Stimulated activated CD4-positive, alpha-beta T cell treated with anti-CD3 and anti-CD28 coated beads, Interleukin-2, amount 100 ng/mL, for 4 hours (primary cell): ENCODE results near the gene WDR4.
"Not testable (repeated sequence)": the region's sequence is repeated elsewhere in the genome, so short reads cannot be mapped to it uniquely, and the experiment has no call there.

Source experiments
- DNase-seq: peaks from one replicate; pipeline ENCODE4 v3.0.0-alpha.2; 2020; ENCODE audit warnings: low read depth

WDR4 gene

DNA sequence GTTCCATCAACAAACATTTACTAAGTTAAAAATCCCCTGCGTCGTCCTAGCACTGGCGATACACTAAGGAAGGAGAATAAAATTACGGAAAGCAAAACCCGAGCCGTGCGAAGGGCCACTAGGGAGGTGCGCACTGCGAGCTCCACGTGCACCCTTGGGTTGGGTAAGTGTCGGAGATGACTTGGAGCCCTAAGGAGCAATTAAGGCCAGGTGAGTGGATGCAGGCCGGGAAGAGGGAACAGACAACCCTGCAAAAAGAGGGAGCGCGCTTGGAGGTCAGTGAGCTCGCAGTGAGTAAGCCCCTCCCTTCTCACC is 704 bp downstream of the WDR4 start:
- DNase-seq, result no peak

GRCh38 chr21:42875811-42876210 is 3.5 kb downstream of the WDR4 start:
- not testable (repeated sequence) for DNase-seq

- no peak for DNase-seq
These were observed 6.2 kb downstream of the WDR4 start for GRCh38 chr21:42873096-42873495.

DNA sequence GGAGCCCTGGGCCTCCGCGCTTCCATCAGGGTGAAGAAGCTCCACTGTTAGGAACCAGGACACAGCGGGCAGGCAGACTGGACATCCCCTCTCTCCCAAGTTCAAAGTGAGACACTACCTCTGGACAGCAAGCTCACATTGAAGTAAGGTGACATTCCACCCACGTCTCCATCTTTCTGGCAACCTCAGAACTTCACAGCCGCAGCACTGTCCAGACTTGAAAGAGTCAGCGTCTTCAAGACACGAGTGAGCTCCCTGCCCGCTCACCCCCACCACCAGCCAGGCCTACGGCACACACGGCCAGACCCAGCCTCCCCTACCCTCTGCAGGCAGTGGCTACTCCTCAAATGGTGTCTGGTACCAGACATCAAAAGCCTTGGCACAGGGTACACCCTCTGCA is 11.1 kb downstream of the WDR4 start:
- no peak for DNase-seq

DNA sequence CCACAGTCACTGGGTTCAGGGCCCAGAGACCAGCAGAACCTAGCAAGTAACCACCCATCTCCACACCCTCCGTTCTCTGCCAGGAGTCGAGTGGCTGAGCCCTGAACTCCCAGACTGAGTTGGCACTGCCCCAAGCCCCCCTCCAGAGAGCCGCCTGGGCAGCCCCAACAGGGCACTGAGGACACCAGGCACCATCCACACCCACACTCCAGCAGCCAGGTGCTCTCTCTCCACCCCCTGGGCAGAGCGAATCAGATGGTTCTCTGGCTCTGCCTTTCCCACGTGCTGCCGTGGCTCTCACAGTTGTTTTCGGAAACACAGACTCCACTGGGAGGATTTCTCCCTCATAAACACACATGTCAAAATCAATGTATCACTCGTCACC is 13.6 kb downstream of the WDR4 start:
- DNase-seq, result no peak

DNA sequence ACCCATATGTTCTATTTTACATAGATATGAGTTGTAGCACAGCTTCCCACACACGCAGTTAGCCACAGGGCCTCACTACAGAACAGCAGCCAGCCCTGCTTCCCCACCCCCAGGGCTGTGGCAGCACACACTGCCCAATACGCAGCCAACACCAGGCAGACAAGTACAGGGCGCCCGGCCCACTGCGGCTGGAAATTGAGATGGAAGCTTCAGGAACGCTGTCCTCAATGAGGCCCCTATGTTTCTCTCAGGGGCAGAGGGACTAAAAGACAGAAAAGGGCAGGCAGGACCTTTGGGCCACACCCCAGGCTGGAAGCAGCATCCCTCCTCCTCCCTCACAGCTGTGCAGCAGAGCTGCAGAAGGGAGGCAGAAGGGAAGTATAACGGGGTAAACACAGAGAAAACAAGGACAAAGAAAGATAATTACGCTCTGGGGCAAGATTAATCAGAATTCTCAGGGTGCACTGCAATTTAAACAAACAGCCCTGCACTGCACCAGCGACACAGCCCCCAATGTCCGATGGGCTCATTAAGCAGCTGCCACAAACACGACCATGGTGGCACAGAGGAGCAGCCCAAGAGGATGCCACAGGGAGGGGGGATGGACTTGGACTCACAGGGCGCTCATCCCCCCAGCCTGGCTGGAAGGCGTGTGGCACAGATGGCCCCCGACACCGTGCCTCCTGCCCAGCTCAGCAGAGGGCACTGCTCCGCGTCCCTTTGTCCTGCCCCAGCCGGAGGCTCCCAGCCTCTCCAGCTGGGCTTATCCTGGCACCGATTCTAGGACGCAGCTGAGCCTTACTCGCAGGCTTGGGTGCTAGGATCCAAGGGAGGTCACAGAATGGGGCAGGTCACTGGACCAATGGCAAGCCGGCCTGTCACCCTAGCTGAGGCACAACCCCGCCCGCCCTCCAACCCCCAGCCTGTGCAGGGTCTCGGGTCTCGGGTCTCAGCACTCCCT is 14.2 kb downstream of the WDR4 start:
- no peak for DNase-seq

DNA sequence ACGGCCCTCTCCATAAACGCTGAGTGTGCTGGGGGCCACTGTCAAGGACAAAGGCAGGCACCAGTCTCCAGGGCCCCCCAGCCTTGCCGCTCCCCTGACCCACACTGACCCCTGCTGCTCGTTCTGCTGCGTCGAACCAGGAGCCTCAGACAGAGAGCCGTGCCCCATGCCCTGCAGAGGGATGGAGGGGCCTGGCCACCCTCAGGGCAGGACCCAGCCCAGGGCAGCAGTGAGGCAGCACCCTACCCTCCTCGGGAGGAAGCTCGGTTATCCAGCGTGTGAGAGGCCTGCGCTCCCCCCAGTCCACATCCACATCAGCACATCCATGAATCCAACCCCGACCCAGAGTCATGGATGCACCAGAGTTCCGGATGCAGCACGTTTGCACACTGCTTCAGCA is 15.1 kb downstream of the WDR4 start:
- DNase-seq, result no peak

DNA sequence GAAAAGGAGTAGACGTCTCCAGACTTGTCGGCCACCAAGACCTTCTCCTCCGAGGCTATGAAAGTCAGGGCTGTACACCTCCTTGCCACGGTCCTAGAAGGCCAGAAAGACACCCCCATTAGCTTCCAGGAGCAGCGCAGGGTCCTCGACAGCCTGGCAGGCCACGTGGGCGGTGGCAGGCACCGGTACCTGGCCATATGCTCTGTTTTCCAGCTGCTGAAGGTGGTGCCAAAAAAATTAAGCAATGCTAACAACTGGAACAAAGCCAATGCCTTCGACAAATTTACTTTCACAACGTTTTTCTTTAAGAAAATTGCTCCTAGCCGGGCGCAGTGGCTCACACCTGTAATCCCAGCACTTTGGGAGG is 15.9 kb downstream of the WDR4 start:
- no peak for DNase-seq

DNA sequence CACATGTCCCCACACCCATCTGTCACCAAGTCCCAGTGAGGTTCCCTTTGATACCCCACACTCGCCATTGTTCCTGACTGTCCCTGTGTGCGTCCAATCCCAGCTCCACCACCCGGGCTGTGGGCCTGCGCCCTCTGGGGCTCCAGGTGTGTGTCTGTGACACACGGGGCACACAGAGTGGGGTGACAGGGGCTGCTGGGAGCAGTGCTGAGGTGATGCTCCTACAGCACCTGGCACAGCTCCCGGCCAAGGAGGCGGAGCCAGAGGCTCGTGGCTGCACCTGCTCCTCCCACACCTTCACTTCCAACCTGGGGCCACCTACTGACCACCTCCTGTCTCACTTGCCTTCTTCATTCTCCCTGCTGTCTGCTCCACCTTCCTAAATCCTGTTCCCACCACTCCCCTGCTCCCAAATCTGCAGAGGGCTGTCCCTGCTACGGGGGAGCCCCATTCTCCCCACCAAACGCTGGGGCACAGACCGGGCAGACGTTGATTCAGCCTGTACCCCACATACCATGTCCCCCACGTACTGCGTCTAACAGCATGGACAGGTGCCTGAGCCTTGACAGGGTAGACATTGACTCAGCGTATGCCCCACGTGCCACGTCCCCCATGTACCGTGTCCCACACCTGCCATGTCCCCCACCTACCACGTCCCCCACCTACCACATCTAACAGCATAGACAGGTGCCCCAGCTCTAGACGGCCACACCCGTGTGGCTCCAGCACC is 16.4 kb downstream of the WDR4 start:
- DNase-seq, result no peak

DNA sequence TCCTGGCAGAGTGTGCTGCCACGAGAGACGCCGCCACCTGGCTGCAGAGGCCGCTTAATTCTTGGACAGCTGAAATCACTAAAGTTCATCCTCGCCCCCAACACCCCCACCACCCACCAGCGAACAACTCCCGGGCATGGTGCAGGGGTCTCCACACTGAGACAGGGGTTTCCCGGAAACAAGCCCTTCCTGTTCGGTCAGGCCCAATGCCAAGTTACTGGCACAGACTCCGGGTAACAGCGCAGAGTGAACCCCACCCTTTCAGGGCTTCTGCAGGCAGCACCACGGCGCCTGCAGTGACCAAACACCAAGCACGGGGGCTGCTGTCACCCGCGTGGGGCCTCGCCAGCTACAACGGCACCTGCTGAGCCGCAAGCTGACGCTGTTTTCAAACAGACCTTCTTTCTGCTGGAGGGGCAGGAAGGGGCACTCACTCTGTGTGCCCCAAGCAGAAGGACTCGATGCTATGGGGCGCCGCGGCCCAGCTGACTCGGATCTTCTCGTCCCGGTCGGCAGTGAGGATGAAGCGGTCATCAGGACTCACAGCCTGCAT is 17.4 kb downstream of the WDR4 start:
- no peak for DNase-seq

DNA sequence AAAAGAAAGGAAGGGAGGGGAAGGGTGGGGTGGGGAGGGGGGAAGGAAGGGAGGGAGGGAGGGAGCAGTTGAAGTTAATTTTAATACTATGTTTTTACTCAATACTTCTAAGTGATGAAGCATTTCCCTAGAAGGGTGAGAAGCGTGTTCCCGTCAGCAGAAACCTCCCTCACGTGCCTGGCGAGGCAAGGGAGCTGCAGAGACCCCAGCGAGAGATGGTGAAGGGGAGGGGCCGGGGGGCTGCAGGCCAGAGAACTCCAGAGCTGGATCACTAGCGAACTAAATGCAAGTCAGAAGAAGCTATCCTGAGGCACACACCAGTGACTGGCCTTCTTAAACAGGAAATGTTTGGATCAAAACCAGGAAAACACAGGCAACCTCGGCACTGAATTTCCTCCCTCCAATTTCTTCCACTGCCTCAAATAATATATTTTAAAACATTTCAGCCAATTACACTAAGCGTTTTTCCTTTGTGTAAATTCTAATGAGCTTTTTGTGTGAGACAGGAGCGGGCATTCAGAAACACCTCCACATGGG is 18.0 kb downstream of the WDR4 start:
- DNase-seq, result no peak

DNA sequence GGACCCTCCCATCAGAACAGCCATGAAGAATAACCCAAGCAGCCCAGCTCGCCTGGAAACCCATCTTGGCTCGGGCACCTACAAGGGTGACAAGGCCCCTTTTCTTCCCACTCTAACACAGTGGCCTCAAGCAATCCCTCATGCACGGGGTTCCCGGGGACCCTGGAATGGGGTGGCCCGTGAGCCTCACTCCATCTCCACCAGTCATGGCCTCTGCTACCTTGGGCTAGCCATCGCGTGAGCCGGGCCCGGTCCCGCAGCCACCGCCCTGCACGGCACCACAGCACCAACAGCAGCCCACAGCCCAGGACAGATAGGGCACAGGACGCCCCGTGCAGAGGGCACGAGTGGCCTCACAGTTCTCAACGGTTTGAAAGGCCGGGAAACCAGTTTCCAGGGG is 19.0 kb downstream of the WDR4 start:
- no peak for DNase-seq

- no peak for DNase-seq
These were observed 19.5 kb downstream of the WDR4 start for GRCh38 chr21:42859891-42860230.

- DNase-seq, result no peak
These were observed 20.1 kb downstream of the WDR4 start for GRCh38 chr21:42858957-42859890.

DNA sequence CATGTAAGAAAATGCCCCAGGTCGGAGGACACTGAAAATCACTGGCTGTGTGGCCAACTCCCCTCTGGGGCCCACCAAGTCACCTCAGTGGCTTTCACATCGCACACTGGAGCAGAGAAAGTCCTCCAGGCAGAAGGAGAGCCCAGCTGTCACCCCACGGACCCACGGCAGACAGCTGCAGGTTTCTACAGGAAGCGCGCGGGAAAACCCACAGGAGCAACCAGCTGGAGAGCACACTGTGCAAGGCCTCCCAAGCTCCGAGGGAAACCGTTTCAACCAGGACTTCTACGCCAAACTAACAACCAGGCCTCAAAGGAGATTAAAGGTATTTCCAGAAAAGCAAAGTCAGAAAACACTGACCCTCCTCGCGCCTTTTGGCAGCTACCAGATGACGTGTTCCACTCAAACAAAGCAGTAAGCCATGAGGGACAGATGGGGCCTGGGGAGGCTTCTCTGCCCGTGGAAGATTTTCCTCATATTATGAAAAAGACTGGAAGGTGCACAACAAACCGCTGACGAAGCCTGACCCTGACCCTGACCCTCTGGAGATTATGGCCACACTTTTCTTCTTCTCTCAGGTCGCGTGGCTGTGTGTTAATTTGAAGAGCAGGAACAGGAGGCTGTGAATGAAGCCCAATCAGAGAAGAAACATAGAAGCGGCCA is 21.0 kb downstream of the WDR4 start:
- no peak for DNase-seq

- DNase-seq, result no peak
These were observed 22.1 kb downstream of the WDR4 start for GRCh38 chr21:42857216-42857615.

DNA sequence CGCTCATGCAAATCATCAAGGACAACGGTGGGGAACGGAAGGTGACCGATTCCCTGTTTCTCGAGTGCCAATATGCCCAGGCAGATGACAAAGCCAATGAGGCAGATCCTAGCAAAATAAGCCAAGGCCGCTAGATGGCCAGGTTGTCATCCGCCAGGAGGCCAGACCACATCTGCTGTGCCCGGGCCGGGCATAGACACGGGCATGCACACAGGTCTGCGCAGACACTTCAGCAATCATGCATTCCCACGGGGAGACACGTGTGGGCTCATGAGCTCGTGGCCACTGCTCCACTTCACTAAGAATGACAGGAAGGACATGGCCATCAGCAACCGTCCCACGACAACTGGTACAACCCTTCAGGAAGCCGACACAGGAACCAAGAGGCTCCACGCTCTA is 23.4 kb downstream of the WDR4 start:
- DNase-seq, result no peak

DNA sequence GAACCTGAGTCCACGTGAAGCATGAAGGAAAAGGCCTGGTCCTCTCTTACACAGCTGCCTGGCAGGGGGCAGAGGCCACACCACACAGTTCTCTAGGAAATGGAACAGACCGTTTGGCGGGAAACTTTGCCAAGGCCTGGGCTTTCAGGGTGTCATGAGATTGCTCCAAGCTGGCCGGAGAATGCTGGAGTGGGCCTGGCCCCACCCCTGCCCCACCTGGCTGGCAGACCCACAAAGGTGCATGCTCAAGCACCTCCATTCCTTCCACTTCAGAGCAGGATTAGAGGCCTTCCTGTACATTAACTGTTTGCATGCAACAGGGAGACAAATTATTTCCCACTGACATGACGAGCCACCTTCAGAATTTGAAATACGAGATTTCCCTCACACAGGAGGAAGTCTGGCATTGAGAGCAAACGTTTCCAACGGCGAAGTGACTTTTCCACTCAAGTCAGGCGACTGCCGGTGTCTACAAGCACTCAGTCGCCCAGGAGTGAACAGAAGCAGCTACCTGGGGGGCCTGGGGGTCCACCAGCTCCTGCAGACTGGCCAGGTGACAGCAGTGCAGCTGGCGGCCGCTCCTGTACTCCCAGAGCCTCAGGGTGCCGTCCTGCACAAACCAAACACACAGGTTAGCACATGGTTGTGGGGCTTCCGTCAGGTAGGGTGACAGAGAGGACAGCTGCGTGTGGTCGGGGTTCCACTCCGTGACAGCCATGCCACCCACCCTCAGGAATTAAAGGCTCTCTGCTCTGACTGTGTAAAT is 24.0 kb downstream of the WDR4 start:
- no peak for DNase-seq

- no peak for DNase-seq
These were observed 24.9 kb downstream of the WDR4 start for GRCh38 chr21:42854246-42855010.

DNA sequence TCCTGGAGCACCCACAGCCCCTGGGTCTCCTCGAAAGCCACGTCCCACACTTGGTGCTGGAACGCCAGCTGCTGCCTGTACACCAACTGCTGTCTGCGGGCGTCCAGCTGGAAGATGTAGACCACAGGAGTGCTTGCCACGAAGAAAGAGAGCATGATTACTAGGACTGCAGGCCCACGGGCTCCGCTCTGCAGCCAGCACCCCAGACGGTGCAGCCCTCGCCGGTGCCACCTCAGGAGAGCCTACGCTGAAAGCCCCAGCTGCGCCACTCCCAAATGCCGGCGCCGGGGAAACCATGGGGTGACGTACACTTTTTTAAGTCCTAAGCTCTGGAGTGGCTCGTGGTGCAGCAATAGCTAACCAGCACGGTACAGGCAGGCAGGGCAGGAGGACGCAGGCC is 25.7 kb downstream of the WDR4 start:
- DNase-seq, result no peak
